Measurements from ENCODE around the gene ERAP2.
"Not testable (repeated sequence)": the region's sequence is repeated elsewhere in the genome, so short reads cannot be mapped to it uniquely, and the experiment has no call there.

ERAP2 gene

GRCh38 chr5:96903300-96903699 is 27.0 kb downstream of the ERAP2 start:
- no peak for DNase-seq

- no peak for DNase-seq
Measured at GRCh38 chr5:96904054-96904931, 28.0 kb downstream of the ERAP2 start.

- no peak for DNase-seq
Measured at GRCh38 chr5:96905864-96906263, 29.6 kb downstream of the ERAP2 start.

GRCh38 chr5:96909003-96909402 is 32.7 kb downstream of the ERAP2 start:
- no peak for DNase-seq

GRCh38 chr5:96909435-96909834 is 33.1 kb downstream of the ERAP2 start:
- DNase-seq, result no peak

GRCh38 chr5:96911139-96911538 is 34.8 kb downstream of the ERAP2 start:
- no peak for DNase-seq

- no peak for DNase-seq
Measured at GRCh38 chr5:96913233-96913632, 36.9 kb downstream of the ERAP2 start.

- peak in 1 of 2 experiments; percentile 28 for DNase-seq
Measured at GRCh38 chr5:96919754-96920197, 43.5 kb downstream of the ERAP2 start.

GRCh38 chr5:96920744-96921355 is 44.5 kb downstream of the ERAP2 start:
- no peak for DNase-seq

GRCh38 chr5:96922499-96923244 is 46.4 kb downstream of the ERAP2 start:
- no peak for DNase-seq

GRCh38 chr5:96924016-96924443 is 47.7 kb downstream of the ERAP2 start:
- no peak for DNase-seq

GRCh38 chr5:96926276-96926675 is 50.0 kb downstream of the ERAP2 start:
- DNase-seq, result no peak

- DNase-seq, result no peak
Measured at GRCh38 chr5:96927008-96927407, 50.7 kb downstream of the ERAP2 start.

GRCh38 chr5:96928931-96929708 is 52.8 kb downstream of the ERAP2 start:
- DNase-seq, result no peak

GRCh38 chr5:96930058-96930457 is 53.8 kb downstream of the ERAP2 start:
- no peak for DNase-seq

GRCh38 chr5:96930589-96930988 is 54.3 kb downstream of the ERAP2 start:
- DNase-seq, result no peak

GRCh38 chr5:96931037-96931436 is 54.7 kb downstream of the ERAP2 start:
- DNase-seq, result not testable (repeated sequence)

GRCh38 chr5:96931605-96932004 is 55.3 kb downstream of the ERAP2 start:
- DNase-seq, result no peak

- DNase-seq, result no peak
Measured at GRCh38 chr5:96932026-96932425, 55.7 kb downstream of the ERAP2 start.

GRCh38 chr5:96933764-96934707 is 57.7 kb downstream of the ERAP2 start:
- DNase-seq, result no peak

Measured in activated T-cell treated with anti-CD3 and anti-CD28 coated beads, Interleukin-2, amount 50 U/mL, for 48 hours (primary cell).